ENCODE results near the gene TNRC6A. TPM values are rescaled to one million over a fixed set of nuclear protein-coding genes. Genes with fewer than 3 reads are reported as not detected.
A peak's percentile ranks its signal among the peaks of the same experiment; 100 is the strongest.

The TNRC6A gene
- total and polyA plus RNA-seq, 2 of the 13 experiments (the other 11 are each of a cell fraction or from before 2014, with no cell fraction given), result 30.9 to 43.6 TPM

DNA sequence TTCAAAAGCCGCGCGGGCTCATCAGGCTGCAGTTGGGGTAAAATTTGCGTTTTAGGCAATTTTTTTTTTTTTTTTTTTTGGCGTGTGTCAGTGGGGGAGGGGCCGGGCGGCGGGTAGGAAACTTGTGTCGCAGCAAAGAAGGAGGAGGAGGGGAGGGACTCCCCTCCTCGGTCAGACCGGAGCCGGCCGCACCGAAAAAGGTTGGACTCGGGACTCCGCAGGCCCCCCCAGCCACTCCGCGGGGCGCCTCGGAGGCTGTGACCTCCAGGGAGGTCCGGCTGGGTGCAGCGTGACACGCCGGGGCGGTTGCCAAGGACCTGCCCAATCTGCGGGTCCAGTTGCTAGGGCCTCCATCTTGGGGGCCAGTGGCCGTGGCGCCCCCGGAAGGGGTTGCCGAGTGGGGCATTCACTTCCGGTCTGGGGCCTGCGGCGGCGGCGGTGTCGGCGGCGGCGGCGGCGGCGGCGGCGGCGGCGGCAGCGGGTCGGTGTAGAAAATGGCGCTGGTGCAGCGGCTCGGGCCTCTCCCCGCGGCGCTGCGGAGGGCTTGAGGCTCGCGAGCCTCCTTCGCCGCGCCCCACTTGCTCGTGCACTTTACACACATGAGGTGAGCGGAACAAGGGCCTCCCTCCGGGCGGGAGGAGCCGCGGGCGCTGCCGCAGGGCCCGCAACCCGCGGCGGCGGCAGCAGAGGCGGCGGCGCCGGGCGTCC is at the start of gene TNRC6A (continued):
- TF ChIP-seq ZBED4 (CRISPR knock-in tag; IDR thresholded peaks at IDR 0.05; ENCODE audit: borderline replicate concordance), result peak; percentile 47; the same call in 1 of the 2 replicates
- TF ChIP-seq ZFP91 (CRISPR knock-in tag; IDR thresholded peaks at IDR 0.05; ENCODE audit: borderline replicate concordance), result peak; percentile 63; the same call in 1 of the 2 replicates
- peak; percentile 91 for TF ChIP-seq RFX1 (IDR thresholded peaks at IDR 0.05)
- TF ChIP-seq REPIN1 (CRISPR knock-in tag; IDR thresholded peaks at IDR 0.05; ENCODE audit: borderline replicate concordance, low read depth), result no peak
- no peak for TF ChIP-seq ZNF329 (CRISPR knock-in tag; IDR thresholded peaks at IDR 0.05; ENCODE audit: low read depth)
- peak; percentile 80 for TF ChIP-seq RBM39 (IDR thresholded peaks at IDR 0.05; ENCODE audit: low read depth, low read length, poor library complexity, severe bottlenecking)
- TF ChIP-seq ZNF24 (IDR thresholded peaks at IDR 0.05), result 0 out of 2 replicates have a peak, but pooled peaks have one; percentile 37
- no peak for TF ChIP-seq CC2D1A (CRISPR knock-in tag; IDR thresholded peaks at IDR 0.05)
- peak; percentile 80; the same call in 1 of the 2 replicates for TF ChIP-seq ZNF230 (CRISPR knock-in tag; IDR thresholded peaks at IDR 0.05)
- TF ChIP-seq, protein P1, sequence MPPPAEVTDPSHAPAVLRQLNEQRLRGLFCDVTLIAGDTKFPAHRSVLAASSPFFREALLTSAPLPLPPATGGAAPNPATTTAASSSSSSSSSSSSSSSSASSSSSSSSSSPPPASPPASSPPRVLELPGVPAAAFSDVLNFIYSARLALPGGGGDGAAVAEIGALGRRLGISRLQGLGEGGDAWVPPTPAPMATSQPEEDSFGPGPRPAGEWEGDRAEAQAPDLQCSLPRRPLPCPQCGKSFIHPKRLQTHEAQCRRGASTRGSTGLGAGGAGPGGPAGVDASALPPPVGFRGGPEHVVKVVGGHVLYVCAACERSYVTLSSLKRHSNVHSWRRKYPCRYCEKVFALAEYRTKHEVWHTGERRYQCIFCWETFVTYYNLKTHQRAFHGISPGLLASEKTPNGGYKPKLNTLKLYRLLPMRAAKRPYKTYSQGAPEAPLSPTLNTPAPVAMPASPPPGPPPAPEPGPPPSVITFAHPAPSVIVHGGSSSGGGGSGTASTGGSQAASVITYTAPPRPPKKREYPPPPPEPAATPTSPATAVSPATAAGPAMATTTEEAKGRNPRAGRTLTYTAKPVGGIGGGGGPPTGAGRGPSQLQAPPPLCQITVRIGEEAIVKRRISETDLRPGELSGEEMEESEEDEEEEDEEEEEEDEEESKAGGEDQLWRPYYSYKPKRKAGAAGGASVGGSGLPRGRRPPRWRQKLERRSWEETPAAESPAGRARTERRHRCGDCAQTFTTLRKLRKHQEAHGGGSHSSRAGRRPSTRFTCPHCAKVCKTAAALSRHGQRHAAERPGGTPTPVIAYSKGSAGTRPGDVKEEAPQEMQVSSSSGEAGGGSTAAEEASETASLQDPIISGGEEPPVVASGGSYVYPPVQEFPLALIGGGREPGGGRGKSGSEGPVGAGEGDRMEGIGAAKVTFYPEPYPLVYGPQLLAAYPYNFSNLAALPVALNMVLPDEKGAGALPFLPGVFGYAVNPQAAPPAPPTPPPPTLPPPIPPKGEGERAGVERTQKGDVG (CRISPR knock-in tag; IDR thresholded peaks at IDR 0.05; ENCODE audit: borderline replicate concordance), result no peak
- no peak for TF ChIP-seq NR1H2 (CRISPR knock-in tag; IDR thresholded peaks at IDR 0.05; ENCODE audit: borderline replicate concordance, low read depth)
- TF ChIP-seq ELF1 (CRISPR knock-in tag; IDR thresholded peaks at IDR 0.05), result peak; percentile 67
- peak; percentile 99 for TF ChIP-seq MAZ (IDR thresholded peaks at IDR 0.05; ENCODE audit: borderline replicate concordance, low read depth, low read length)
- TF ChIP-seq MAZ (CRISPR knock-in tag; IDR thresholded peaks at IDR 0.05; ENCODE audit: low read depth), result peak; percentile 99
- TF ChIP-seq POLR2A (IDR thresholded peaks at IDR 0.05; ENCODE audit: insufficient read depth in 1 of 2, low read depth in 2 of 2, low read length in 2 of 2), result peak; percentile 70 to 77
- TF ChIP-seq ZNF563 (CRISPR knock-in tag; IDR thresholded peaks at IDR 0.05), result peak; percentile 86
- TF ChIP-seq ZSCAN31 (CRISPR knock-in tag; IDR thresholded peaks at IDR 0.05; ENCODE audit: low read depth), result no peak
